DMS153 treated with DMSO at 0.1 percent for 48 hours (cell line): ENCODE results near the gene WSB1.
A peak's percentile ranks its signal among the peaks of the same experiment; 100 is the strongest.
"Not testable (repeated sequence)": the region's sequence is repeated elsewhere in the genome, so short reads cannot be mapped to it uniquely, and the experiment has no call there.

ENCODE experiments used
- DNase-seq: peaks from one replicate; lab custom pipeline; 2025; ENCODE audit not compliant: unreplicated experiment; lab: John Stamatoyannopoulos, UW

Gene WSB1

GRCh38 chr17:27276653-27277156, 17.2 kb upstream of the WSB1 start:
- no peak for DNase-seq

GRCh38 chr17:27279132-27279531, 14.8 kb upstream of the WSB1 start:
- DNase-seq: not testable (repeated sequence)

- DNase-seq: no peak
Observed at GRCh38 chr17:27280527-27280926, 13.4 kb upstream of the WSB1 start.

GRCh38 chr17:27281438-27281837, 12.5 kb upstream of the WSB1 start:
- DNase-seq: no peak

- DNase-seq: no peak
Observed at GRCh38 chr17:27282054-27282551, 11.8 kb upstream of the WSB1 start.

GRCh38 chr17:27283060-27283459, 10.9 kb upstream of the WSB1 start:
- no peak for DNase-seq

- no peak for DNase-seq
Observed at GRCh38 chr17:27283751-27284150, 10.2 kb upstream of the WSB1 start.

- DNase-seq: no peak
Observed at GRCh38 chr17:27284811-27285415, 9.0 kb upstream of the WSB1 start.

GRCh38 chr17:27285516-27285915, 8.4 kb upstream of the WSB1 start:
- DNase-seq: no peak

GRCh38 chr17:27288183-27288582, 5.7 kb upstream of the WSB1 start:
- DNase-seq: no peak

- no peak for DNase-seq
Observed at GRCh38 chr17:27289856-27290255, 4.1 kb upstream of the WSB1 start.

- peak; percentile 66 for DNase-seq
Observed at GRCh38 chr17:27290916-27291598, 2.9 kb upstream of the WSB1 start.

GRCh38 chr17:27293359-27293897, 486 bp upstream of the WSB1 start:
- DNase-seq: peak; percentile 23

- DNase-seq: peak; percentile 46
Observed at GRCh38 chr17:27294689-27295630, 1.0 kb downstream of the WSB1 start.

GRCh38 chr17:27295945-27296344, 2.0 kb downstream of the WSB1 start:
- DNase-seq: no peak

- no peak for DNase-seq
Observed at GRCh38 chr17:27296428-27296979, 2.6 kb downstream of the WSB1 start.

- no peak for DNase-seq
Observed at GRCh38 chr17:27299384-27300049, 5.6 kb downstream of the WSB1 start.

- no peak for DNase-seq
Observed at GRCh38 chr17:27303734-27304133, 9.8 kb downstream of the WSB1 start.

GRCh38 chr17:27306276-27306835, 12.4 kb downstream of the WSB1 start:
- DNase-seq: no peak

- DNase-seq: no peak
Observed at GRCh38 chr17:27310565-27311110, 16.7 kb downstream of the WSB1 start.
